HG02970 (cell line): ENCODE results near the gene DIAPH3.
"Not testable (repeated sequence)": the region's sequence is repeated elsewhere in the genome, so short reads cannot be mapped to it uniquely, and the experiment has no call there.

Source experiments
- ATAC-seq: cut with Tn5 transposase; IDR thresholded peaks from one replicate; pipeline ENCODE4 v1.9.1; 2021; ENCODE audit warnings: mild to moderate bottlenecking, moderate library complexity, moderate number of reproducible peaks; ENCODE audit not compliant: unreplicated experiment, low FRiP score

Gene DIAPH3

GRCh38 chr13:60109285-60109684, 54.4 kb downstream of the DIAPH3 start:
- no peak for ATAC-seq

GRCh38 chr13:60108589-60108988, 55.1 kb downstream of the DIAPH3 start:
- ATAC-seq, result no peak

GRCh38 chr13:60099631-60100420, 63.9 kb downstream of the DIAPH3 start:
- ATAC-seq, result no peak

- no peak for ATAC-seq
These were observed 68.4 kb downstream of the DIAPH3 start for GRCh38 chr13:60095300-60095699.

- ATAC-seq, result no peak
These were observed 69.2 kb downstream of the DIAPH3 start for GRCh38 chr13:60094385-60095088.

- ATAC-seq, result no peak
These were observed 70.2 kb downstream of the DIAPH3 start for GRCh38 chr13:60093425-60094019.

GRCh38 chr13:60091573-60091972, 72.2 kb downstream of the DIAPH3 start:
- ATAC-seq, result no peak

GRCh38 chr13:60090574-60090973, 73.2 kb downstream of the DIAPH3 start:
- no peak for ATAC-seq

GRCh38 chr13:60083780-60084179, 79.9 kb downstream of the DIAPH3 start:
- ATAC-seq, result not testable (repeated sequence)

- no peak for ATAC-seq
These were observed 82.9 kb downstream of the DIAPH3 start for GRCh38 chr13:60080850-60081249.

- no peak for ATAC-seq
These were observed 85.5 kb downstream of the DIAPH3 start for GRCh38 chr13:60078226-60078625.

GRCh38 chr13:60075850-60076249, 87.9 kb downstream of the DIAPH3 start:
- ATAC-seq, result no peak

- ATAC-seq, result no peak
These were observed 89.3 kb downstream of the DIAPH3 start for GRCh38 chr13:60074397-60074796.

- no peak for ATAC-seq
These were observed 97.5 kb downstream of the DIAPH3 start for GRCh38 chr13:60066226-60066625.

GRCh38 chr13:60062502-60062901, 101.2 kb downstream of the DIAPH3 start:
- no peak for ATAC-seq

- no peak for ATAC-seq
These were observed 102.0 kb downstream of the DIAPH3 start for GRCh38 chr13:60061737-60062136.

- no peak for ATAC-seq
These were observed 111.9 kb downstream of the DIAPH3 start for GRCh38 chr13:60051754-60052285.

GRCh38 chr13:60048353-60048752, 115.4 kb downstream of the DIAPH3 start:
- not testable (repeated sequence) for ATAC-seq

- ATAC-seq, result no peak
These were observed 115.8 kb downstream of the DIAPH3 start for GRCh38 chr13:60047918-60048317.

GRCh38 chr13:60044321-60044720, 119.4 kb downstream of the DIAPH3 start:
- ATAC-seq, result no peak

- ATAC-seq, result no peak
These were observed 120.5 kb downstream of the DIAPH3 start for GRCh38 chr13:60043262-60043661.
